Neuronal stem cell (in vitro differentiated cells): ENCODE results near the gene NPBWR2. TPM values are rescaled to one million over a fixed set of nuclear protein-coding genes. Genes with fewer than 3 reads are reported as not detected.

Source experiments
- small RNA-seq: library from polyadenylated mRNA; stranded (forward); fragments of <200 nt; extraction: miRNeasy Mini kit (QIAGEN cat#:217004); gene quantifications from one replicate; pipeline ENCODE3, GENCODE V24; 2013; ENCODE audit not compliant: insufficient read depth

The NPBWR2 gene

Small RNA genes lying within 50 kb of the gene (small RNA-seq; reads per million reads assigned to genes)
- gene AL355803.1, result not detected
- not detected for gene MIR6813
